GM13976 (cell line): ENCODE measurements around the gene PVALB.

Experiments used
- DNase-seq: peaks from one replicate; pipeline ENCODE4 v3.0.0; 2012; ENCODE audit warnings: low spot score
- in situ Hi-C: fragments of 300-500 bp; cut with MboI; formaldehyde crosslinking; loops from one replicate; pipeline ENCODE4 v1.12.0; 2022; ENCODE audit warnings: low sequenced_read_pairs, mixed read lengths, inconsistent platforms; ENCODE audit not compliant: unreplicated experiment
- TF ChIP-seq, protein P1 (sequence below): IDR thresholded peaks from 2 replicates; pipeline ENCODE4 v1.5.1; 2012; ENCODE audit warnings: borderline replicate concordance, mild to moderate bottlenecking; ENCODE audit not compliant: insufficient read depth; ENCODE audit errors: extremely low read depth, missing control alignments, control extremely low read depth

PVALB gene

DNA sequence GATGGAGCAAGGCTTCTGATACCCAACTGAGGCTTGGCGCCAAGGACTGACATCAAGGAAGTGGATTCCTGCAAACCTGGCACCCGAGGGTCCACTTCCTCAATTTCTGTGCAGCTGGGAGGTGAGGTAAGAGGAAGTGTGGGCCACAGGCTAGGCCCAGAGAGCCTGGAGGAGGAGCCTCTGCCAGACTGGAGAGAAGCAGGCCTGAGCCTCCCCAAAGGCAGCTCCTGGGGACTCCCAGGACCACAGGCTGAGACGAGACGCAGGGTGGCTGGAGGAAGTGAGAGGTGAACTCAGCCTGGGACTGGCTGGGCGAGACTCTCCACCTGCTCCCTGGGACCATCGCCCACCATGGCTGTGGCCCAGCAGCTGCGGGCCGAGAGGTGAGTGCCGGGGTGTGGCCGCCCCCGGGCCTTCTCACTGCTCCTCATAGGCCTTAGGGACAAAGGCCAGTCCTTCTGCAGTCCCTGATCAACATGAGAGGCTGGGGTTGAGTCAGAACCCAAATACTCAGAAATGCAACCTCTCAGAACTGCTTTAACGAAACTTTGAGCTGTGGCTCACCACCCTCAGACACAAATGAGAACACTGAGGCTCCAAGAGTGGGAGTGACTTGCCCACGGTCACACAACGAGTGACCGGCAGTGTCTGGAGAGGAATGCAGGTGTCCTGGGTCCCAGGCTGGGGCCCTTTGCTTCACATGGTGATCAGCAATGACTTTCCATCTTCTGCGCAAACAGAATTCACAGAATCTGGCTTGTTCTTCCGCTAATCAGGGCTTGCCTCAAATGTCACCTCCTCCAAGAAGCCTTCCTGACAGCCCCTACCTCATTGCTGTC, 44.2 kb upstream of the PVALB start, which contains the start of gene NCF4:
Gene NCF4, plus strand, starts transcription at position 186 of the 839 bp plus-strand sequence. Its CDS starts 166 bp downstream, at position 352.
- DNase-seq = peak; percentile 91
- in situ Hi-C loops = no loop called here
- TF ChIP-seq, protein P1, sequence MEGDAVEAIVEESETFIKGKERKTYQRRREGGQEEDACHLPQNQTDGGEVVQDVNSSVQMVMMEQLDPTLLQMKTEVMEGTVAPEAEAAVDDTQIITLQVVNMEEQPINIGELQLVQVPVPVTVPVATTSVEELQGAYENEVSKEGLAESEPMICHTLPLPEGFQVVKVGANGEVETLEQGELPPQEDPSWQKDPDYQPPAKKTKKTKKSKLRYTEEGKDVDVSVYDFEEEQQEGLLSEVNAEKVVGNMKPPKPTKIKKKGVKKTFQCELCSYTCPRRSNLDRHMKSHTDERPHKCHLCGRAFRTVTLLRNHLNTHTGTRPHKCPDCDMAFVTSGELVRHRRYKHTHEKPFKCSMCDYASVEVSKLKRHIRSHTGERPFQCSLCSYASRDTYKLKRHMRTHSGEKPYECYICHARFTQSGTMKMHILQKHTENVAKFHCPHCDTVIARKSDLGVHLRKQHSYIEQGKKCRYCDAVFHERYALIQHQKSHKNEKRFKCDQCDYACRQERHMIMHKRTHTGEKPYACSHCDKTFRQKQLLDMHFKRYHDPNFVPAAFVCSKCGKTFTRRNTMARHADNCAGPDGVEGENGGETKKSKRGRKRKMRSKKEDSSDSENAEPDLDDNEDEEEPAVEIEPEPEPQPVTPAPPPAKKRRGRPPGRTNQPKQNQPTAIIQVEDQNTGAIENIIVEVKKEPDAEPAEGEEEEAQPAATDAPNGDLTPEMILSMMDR = no peak

DNA sequence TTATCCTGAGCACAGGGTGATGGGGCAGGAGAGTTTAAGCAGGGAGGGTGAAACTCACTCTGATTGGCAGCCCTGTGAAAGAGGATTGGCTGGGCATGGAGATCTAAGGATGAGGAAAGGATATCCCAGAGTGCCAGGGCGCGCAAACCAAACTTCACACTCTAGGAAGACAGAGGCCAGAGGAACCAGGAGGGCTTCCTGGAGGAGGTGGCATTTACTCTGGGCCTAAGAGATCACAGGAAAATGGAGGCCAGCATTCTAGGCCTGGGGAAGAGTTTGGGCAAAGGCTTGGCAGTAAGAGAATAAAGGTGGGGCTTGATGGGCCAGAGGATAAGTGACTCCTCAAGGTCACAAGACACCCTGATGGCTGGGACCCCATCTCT, 43.6 kb upstream of the PVALB start:
- TF ChIP-seq, protein P1 = no peak
- DNase-seq = no peak
- in situ Hi-C loops = no loop called here

DNA sequence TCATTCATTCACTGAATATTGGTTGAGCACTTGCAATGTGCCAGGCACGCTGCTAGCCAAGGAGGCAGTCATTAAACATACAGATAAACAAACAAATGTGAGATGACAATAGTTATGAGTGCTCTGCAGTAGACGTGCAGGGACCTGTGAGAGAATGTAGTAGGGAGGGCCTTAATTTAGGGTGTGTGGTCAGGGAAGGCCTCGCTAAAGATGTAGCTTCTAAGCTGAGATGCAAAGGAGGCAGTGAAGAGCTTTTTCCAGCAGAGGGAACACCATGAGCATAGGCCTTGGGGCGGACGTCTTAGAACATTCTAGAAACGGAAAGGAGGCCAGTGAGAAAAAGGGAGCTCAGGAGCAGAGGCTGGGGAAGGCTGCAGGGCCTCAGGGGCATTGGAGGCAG, 43.2 kb upstream of the PVALB start:
- DNase-seq = no peak
- TF ChIP-seq, protein P1 = peak; percentile 18
- in situ Hi-C loops = no loop called here

DNA sequence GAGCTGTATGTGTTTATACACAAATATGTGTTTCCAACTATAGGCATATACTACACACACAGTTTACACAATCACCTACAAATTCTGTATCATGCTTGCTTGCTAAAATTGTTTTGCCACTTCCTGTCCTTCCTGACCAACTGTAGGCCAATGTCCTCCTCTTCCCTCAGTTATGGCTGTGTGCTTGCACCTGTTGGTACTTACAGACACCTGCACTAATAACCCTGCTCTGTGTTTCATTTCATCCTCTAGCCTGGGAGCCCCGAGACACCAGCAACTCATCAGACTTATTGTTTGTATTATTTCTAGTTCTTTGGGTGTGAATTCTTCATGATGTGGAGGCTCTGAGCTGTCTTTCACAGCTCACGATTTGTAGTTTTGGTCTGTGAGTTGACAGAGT, 42.1 kb upstream of the PVALB start:
- TF ChIP-seq, protein P1 = no peak
- DNase-seq = no peak
- in situ Hi-C loops = no loop called here

DNA sequence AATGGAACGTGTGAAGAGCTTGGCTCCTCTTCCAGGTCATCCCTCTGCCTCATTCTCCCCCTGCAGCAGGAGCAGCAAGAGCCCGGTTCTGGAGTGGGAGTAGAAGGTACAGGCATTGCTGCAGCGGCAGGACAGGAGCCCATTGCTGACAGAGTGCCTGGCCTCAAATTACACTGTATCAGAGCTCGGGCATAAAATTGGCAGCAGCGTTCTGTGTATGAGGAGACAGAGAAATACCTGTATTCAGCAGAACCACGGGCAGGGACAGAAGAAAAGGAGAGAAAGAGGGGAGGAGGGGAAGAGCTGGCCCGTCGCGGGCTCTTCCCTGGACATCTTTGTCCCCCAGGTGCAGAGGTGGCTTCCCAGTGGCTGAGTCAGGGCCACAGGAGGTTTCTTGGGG, 41.3 kb upstream of the PVALB start:
- DNase-seq = no peak
- TF ChIP-seq, protein P1 = no peak
- in situ Hi-C loops = no loop called here

DNA sequence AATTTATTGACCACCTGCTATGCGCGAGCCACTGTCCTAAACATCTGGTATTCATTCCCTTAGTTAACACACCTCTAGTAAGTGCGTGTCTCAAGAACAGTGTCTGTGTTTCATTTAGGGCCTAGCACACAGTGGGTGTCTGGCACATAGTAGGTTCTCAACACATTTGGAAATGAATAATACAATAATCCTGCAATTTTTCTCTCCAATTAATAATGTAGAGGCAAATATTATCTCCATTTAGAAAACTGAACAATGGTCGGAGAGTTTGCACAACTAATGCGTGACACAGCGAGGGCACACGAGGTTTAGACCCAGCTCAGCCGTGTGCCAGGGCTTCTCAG, 39.9 kb upstream of the PVALB start:
- in situ Hi-C loops = no loop called here
- DNase-seq = no peak
- TF ChIP-seq, protein P1 = no peak
